Testis (tissue), 3 donors: ENCODE data around the gene SMIM5. TPM values are rescaled to one million over a fixed set of nuclear protein-coding genes. Genes with fewer than 3 reads are reported as not detected.

Source experiments
- DNase-seq: peaks from one replicate; pipeline ENCODE4 v3.0.0-alpha.2; 2019
- H3K27ac ChIP-seq, 2 donors: fragments of 200-600 bp; sonication (generic); one replicate each; pipeline ENCODE4 v1.5.1; 2019
- H3K27me3 ChIP-seq: fragments of 200-600 bp; sonication (generic); one replicate; pipeline ENCODE4 v1.5.1; 2019
- H3K36me3 ChIP-seq: fragments of 200-600 bp; sonication (generic); one replicate; pipeline ENCODE4 v1.5.1; 2017; ENCODE audit warnings: low read depth; ENCODE audit errors: missing control alignments
- H3K4me1 ChIP-seq: fragments of 200-600 bp; sonication (generic); one replicate; pipeline ENCODE4 v1.5.1; 2019
- H3K4me3 ChIP-seq, 2 donors: fragments of 200-600 bp; sonication (generic); one replicate each; pipeline ENCODE4 v1.5.1; 2017 to 2019
- H3K9me3 ChIP-seq: fragments of 200-600 bp; sonication (generic); one replicate; pipeline ENCODE4 v1.5.1; 2017
- CTCF ChIP-seq, 3 experiments: fragments of 450-650 bp in 2 of 3; fragments of 200-600 bp in 1 of 3; sonication (generic) in 1 of 3; IDR thresholded peaks; one replicate each; pipeline ENCODE4 v1.5.1; 2016 to 2019; ENCODE audit warnings: antibody characterized with exemption in 3 of 3, mild to moderate bottlenecking in 2 of 3, moderate library complexity in 1 of 3
- POLR2A ChIP-seq: fragments of 450-650 bp; IDR thresholded peaks from one replicate; pipeline ENCODE4 v1.6.1; 2017; ENCODE audit warnings: antibody characterized with exemption, mild to moderate bottlenecking, moderate library complexity
- WGBS, 2 donors: methylation state at CpG; one replicate each; pipeline ENCODE4 v1.1.5; 2018; 5-methylcytosine and 5-hydroxymethylcytosine counted together
- intact Hi-C: fragments of 100-400 bp; cut with DNase I; formaldehyde crosslinking; loops from one replicate; pipeline ENCODE4 v1.15.1; 2023; ENCODE audit warnings: low total_unique reads
- polyA plus RNA-seq: library from polyadenylated mRNA; stranded (reverse); fragments of 350-450 nt; fragmentation: Illumina TruSeq; extraction: RNeasy Lipid Tissue Mini Kit (QIAGEN cat#74804); gene quantifications from one replicate; pipeline ENCODE4 v1.2.3, GENCODE V29; 2014; ENCODE audit warnings: low read depth, low replicate concordance; ENCODE audit not compliant: insufficient read depth
- total RNA-seq, 2 donors: library from RNA; depleted of rRNA; stranded (reverse); fragments of >200 nt; gene quantifications; one replicate each; pipeline ENCODE4 v1.2.3, GENCODE V29; 2016

The SMIM5 gene
- total and polyA plus RNA-seq, 3 donors from 2014 or later = 1.9 to 2.0 (median 2.0) TPM

GRCh38 chr17:75670868-75671267, 37.6 kb downstream of the SMIM5 start:
- Histone ChIP-seq H3K4me1 (peaks cover 21% of the 10 kb centered on the region), H3K4me3 (no peak overlapping the region), H3K36me3 (no peaks in the 10 kb centered on the region), H3K9me3 (no peaks in the 10 kb centered on the region), H3K27me3 (no peaks in the 10 kb centered on the region), H3K27ac (no peak overlapping the region)
- TF ChIP-seq CTCF (IDR thresholded peaks at IDR 0.05) (no peak), POLR2A (no peak)
- 77 to 78% methylated on average over 5 of the region's 5 CpGs for WGBS, 2 donors
- no peak for DNase-seq
- intact Hi-C loops = no loop called here

- no peak overlapping the region for H3K27ac ChIP-seq
- no peaks in the 10 kb centered on the region for H3K9me3 ChIP-seq
- H3K36me3 ChIP-seq = no peaks in the 10 kb centered on the region
- 83 to 84% methylated on average over 5 of the region's 5 CpGs for WGBS, 2 donors
- intact Hi-C loops = no loop called here
- H3K4me1 ChIP-seq = peaks cover 15% of the 10 kb centered on the region
- TF ChIP-seq CTCF (IDR thresholded peaks at IDR 0.05) = no peak
- no peak for TF ChIP-seq POLR2A
- DNase-seq = no peak
- no peak overlapping the region for H3K4me3 ChIP-seq
- H3K27me3 ChIP-seq = no peaks in the 10 kb centered on the region
These were observed 38.8 kb downstream of the SMIM5 start for GRCh38 chr17:75672011-75672410.

GRCh38 chr17:75673487-75673886, 40.3 kb downstream of the SMIM5 start:
- Histone ChIP-seq H3K27ac (no peak overlapping the region), H3K4me3 (no peak overlapping the region), H3K4me1 (peaks cover 10% of the 10 kb centered on the region), H3K27me3 (no peaks in the 10 kb centered on the region), H3K36me3 (no peaks in the 10 kb centered on the region), H3K9me3 (no peaks in the 10 kb centered on the region)
- intact Hi-C loops = no loop called here
- DNase-seq = no peak
- TF ChIP-seq POLR2A (no peak), CTCF (IDR thresholded peaks at IDR 0.05) (no peak)
- WGBS, 2 donors = 68 to 76% methylated on average over 4 of the region's 4 CpGs

GRCh38 chr17:75676461-75676860, 43.2 kb downstream of the SMIM5 start:
- intact Hi-C loops = no loop called here
- Histone ChIP-seq H3K27ac (no peak overlapping the region), H3K4me1 (peaks cover 12% of the 10 kb centered on the region), H3K27me3 (no peaks in the 10 kb centered on the region), H3K4me3 (no peak overlapping the region), H3K9me3 (no peaks in the 10 kb centered on the region), H3K36me3 (no peaks in the 10 kb centered on the region)
- no peak for TF ChIP-seq CTCF (IDR thresholded peaks at IDR 0.05)
- TF ChIP-seq POLR2A = no peak
- 67 to 71% methylated on average over 3 of the region's 3 CpGs for WGBS, 2 donors
- DNase-seq = no peak

GRCh38 chr17:75679706-75680211, 46.5 kb downstream of the SMIM5 start:
- TF ChIP-seq POLR2A (no peak), CTCF (IDR thresholded peaks at IDR 0.05) (no peak)
- intact Hi-C loops = no loop called here
- Histone ChIP-seq H3K4me3 (no peak overlapping the region), H3K36me3 (no peaks in the 10 kb centered on the region), H3K9me3 (no peaks in the 10 kb centered on the region), H3K27me3 (no peaks in the 10 kb centered on the region), H3K4me1 (peaks cover 11% of the 10 kb centered on the region), H3K27ac (peak overlapping the region in 1 of 2 donors; percentile 3)
- DNase-seq = no peak
- WGBS, 2 donors = 60% methylated on average over 11 of the region's 11 CpGs
